ENCODE measurements around the gene KDELR3. TPM values are rescaled to one million over a fixed set of nuclear protein-coding genes. Genes with fewer than 3 reads are reported as not detected.

The KDELR3 gene
- total RNA-seq, 1 donor from 2014 or later = 39.3 TPM

GRCh38 chr22:38437416-38437815, 30.5 kb upstream of the KDELR3 start:
- no peak overlapping the region for H3K27ac Mint-ChIP-seq (ENCODE audit: unreplicated experiment)
- no peaks in the 10 kb centered on the region for H3K9me3 Mint-ChIP-seq (ENCODE audit: unreplicated experiment)
- H3K4me3 Mint-ChIP-seq (ENCODE audit: unreplicated experiment) = no peak overlapping the region
- H3K36me3 Mint-ChIP-seq (ENCODE audit: unreplicated experiment) = no peaks in the 10 kb centered on the region
- H3K27me3 Mint-ChIP-seq (ENCODE audit: unreplicated experiment) = peaks cover 16% of the 10 kb centered on the region
- no peak for DNase-seq (ENCODE audit: extremely low spot score, unreplicated experiment)
- TF ChIP-seq CTCF (IDR thresholded peaks at IDR 0.05) = no peak
- no peaks in the 10 kb centered on the region for H3K4me1 Mint-ChIP-seq (ENCODE audit: unreplicated experiment)

GRCh38 chr22:38440747-38441350, 27.0 kb upstream of the KDELR3 start:
- Mint-ChIP-seq H3K4me1 (ENCODE audit: unreplicated experiment) (no peaks in the 10 kb centered on the region), H3K4me3 (ENCODE audit: unreplicated experiment) (no peak overlapping the region), H3K36me3 (ENCODE audit: unreplicated experiment) (no peaks in the 10 kb centered on the region), H3K9me3 (ENCODE audit: unreplicated experiment) (no peaks in the 10 kb centered on the region), H3K27ac (ENCODE audit: unreplicated experiment) (no peak overlapping the region), H3K27me3 (ENCODE audit: unreplicated experiment) (peaks cover 29% of the 10 kb centered on the region)
- no peak for DNase-seq (ENCODE audit: extremely low spot score, unreplicated experiment)
- TF ChIP-seq CTCF (IDR thresholded peaks at IDR 0.05) = no peak

- Mint-ChIP-seq H3K9me3 (ENCODE audit: unreplicated experiment) (no peaks in the 10 kb centered on the region), H3K36me3 (ENCODE audit: unreplicated experiment) (no peaks in the 10 kb centered on the region), H3K27ac (ENCODE audit: unreplicated experiment) (no peak overlapping the region), H3K4me1 (ENCODE audit: unreplicated experiment) (no peaks in the 10 kb centered on the region), H3K4me3 (ENCODE audit: unreplicated experiment) (no peak overlapping the region), H3K27me3 (ENCODE audit: unreplicated experiment) (peaks cover 29% of the 10 kb centered on the region)
- no peak for TF ChIP-seq CTCF (IDR thresholded peaks at IDR 0.05)
- no peak for DNase-seq (ENCODE audit: extremely low spot score, unreplicated experiment)
These were observed 26.1 kb upstream of the KDELR3 start for GRCh38 chr22:38441620-38442287.

GRCh38 chr22:38442967-38443627, 24.8 kb upstream of the KDELR3 start:
- H3K4me1 Mint-ChIP-seq (ENCODE audit: unreplicated experiment) = no peaks in the 10 kb centered on the region
- H3K4me3 Mint-ChIP-seq (ENCODE audit: unreplicated experiment) = no peak overlapping the region
- H3K36me3 Mint-ChIP-seq (ENCODE audit: unreplicated experiment) = no peaks in the 10 kb centered on the region
- no peak overlapping the region for H3K27ac Mint-ChIP-seq (ENCODE audit: unreplicated experiment)
- H3K9me3 Mint-ChIP-seq (ENCODE audit: unreplicated experiment) = no peaks in the 10 kb centered on the region
- H3K27me3 Mint-ChIP-seq (ENCODE audit: unreplicated experiment) = peaks cover 27% of the 10 kb centered on the region
- no peak for DNase-seq (ENCODE audit: extremely low spot score, unreplicated experiment)
- no peak for TF ChIP-seq CTCF (IDR thresholded peaks at IDR 0.05)

Data from osteocyte (in vitro differentiated cells).